HL-60/S4 treated with phorbol 12-myristate 13-acetate at 8.2 ng/mL for 4 days and 3 days (cell line): ENCODE data around the gene NUB1.

Experiments
- in situ Hi-C: fragments of 300-500 bp; cut with MboI; formaldehyde crosslinking; loops from 2 replicates; pipeline ENCODE4 v1.15.0; 2022; ENCODE audit warnings: low sequenced_read_pairs

NUB1 gene

GRCh38 chr7:151399906-151400305, 58.3 kb downstream of the NUB1 start:
- in situ Hi-C loops = no loop called here

GRCh38 chr7:151400626-151401315, 59.2 kb downstream of the NUB1 start:
- in situ Hi-C loops = no loop called here

DNA sequence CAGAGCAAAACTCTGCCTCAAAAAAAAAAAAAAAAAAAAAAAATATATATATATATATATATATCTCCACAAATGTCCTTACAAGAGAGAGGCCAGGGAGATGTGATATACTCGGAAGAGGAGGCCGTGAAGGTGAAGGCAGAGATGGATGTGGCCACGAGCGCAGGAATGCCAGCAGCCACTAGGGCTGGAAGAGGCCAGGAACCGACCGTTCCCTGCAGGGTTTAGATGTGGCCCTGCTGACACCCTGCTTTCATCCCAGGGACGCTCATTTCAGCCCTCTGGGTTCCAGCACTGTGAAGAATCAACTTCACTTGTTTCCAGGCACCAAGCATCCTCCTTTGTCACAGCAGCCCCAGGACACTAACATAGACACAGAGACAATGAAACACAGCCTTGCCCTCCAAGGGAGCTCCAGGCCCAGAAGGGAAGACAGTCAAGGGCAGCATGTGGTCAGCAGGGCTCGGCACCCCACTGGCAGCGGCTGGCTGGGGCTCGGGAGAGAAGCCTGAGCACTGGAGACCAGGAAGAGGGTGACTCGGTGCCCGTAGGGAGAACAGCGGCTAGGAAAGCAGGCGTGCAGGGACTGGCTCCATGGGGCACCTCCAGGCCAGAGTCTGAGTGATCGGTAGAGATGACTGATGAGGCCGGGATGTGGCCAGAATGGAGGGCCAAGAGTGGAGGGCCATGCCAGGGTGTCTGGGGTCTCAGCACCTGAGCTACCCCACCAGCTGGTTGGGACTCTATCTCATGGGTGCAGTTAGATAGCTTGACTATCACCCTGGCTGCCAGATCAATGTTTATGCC, 60.6 kb downstream of the NUB1 start:
- in situ Hi-C loops = no loop called here

GRCh38 chr7:151403764-151404163, 62.2 kb downstream of the NUB1 start:
- in situ Hi-C loops = no loop called here

DNA sequence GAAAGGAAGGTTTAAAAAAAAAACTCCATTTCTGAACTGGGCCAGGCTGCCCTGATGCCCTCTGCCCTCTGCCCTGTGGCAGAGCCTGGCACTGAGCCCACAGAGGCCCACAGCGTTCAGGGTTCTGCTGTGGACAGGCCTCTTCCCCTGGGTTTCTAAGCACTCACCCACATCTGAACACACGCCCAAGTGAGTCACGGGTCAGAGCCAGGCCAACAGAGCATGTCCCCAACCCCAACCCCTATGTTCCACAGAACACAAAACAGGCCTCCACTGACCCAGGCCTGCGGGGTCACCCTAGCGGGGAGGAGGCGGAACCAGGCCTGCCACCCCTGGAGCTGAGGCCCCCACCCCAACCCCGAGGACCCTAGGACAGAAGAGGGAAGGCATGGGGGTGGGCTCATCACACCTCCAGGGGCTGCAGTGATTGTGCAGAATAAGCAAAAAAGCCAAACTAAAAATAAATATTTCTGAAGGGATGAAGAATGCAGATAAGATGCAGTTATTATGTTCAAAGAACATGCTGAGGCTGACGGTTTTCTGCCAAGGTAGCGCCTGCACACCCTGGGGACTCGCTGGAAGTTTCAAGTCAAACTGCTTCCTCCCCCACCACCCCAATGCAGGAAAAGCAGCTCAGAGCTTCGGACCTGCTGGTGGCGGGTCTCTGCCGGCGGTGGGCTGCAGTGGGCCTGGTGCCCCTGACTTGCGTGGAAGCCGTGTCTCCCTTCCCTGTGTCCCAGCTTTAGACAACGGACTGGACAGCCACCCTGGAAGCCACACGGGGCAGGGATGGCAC, 62.8 kb downstream of the NUB1 start:
- in situ Hi-C loops = no loop called here

DNA sequence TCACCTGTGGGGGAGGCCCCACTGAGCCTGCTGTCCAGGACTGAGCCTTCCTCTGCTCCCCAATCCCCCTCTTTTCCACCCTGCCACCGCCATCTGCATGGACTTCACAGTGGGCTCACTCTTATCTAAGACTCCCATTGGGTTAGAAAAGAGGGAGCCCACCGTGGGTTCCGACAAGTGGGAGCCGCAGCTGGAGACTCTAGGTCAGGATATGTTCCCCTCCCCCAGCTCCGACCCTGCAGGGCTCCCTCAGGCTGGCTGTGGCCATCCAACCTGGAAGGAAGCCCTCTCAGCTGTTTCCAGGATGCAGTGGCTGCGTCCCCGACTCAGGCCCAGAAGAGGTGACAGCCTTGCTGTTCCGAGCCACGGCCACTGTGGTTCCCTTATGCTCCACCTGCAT, 63.4 kb downstream of the NUB1 start:
- in situ Hi-C loops = no loop called here

GRCh38 chr7:151405588-151405987, 64.0 kb downstream of the NUB1 start:
- in situ Hi-C loops = no loop called here

GRCh38 chr7:151406051-151406875, 64.7 kb downstream of the NUB1 start:
- in situ Hi-C loops = no loop called here

DNA sequence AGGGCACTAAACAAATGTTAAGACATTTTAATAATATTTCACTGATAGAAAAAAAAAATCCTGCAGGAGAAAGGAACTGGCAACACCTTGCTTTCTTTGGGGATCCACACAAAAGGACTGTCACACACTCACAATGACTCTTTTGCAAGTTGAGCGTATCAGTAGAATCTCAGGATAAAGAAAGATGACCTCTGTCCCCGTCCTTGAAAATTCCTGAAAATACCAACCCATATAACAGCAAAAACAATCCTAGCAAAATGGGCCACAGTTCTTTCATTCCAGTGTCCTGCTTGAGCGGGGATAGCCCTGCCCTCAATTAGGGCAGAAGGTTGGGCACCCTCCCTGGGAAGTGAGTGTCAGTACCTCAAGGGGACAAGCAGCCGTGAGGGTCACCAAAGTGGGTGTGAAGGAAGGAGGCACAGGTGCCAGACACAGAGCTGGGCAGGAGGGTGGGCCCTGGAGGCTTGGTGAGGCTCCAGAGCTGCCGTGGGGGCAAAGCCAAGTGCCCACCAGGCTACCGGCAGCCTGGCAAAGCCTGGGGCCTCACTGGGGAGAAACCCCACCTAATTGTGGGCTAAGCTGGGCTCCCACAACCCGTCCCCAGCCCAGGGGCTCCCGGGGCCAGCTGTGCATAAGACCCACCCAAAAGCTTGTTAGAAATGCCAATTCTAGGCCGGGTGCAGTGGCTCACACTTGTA, 65.4 kb downstream of the NUB1 start:
- in situ Hi-C loops = no loop called here

DNA sequence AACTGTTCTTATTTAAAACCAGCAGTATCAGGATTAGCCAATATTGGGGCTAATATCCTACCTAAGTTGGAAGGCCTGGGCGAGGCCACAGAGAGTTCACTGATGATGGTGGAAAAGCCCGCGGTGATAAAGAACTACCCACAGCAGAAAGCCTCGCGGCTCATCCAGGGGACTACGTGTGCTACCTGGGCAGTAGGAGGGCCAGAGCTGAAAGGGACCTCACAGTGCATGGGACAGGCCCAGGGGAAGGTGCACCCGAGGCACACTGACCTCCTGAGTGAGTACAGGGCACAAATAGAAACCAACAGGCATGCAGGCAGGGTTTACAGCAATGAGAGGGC, 66.9 kb downstream of the NUB1 start:
- in situ Hi-C loops = no loop called here

GRCh38 chr7:151408839-151409666, 67.4 kb downstream of the NUB1 start:
- in situ Hi-C loops = no loop called here

DNA sequence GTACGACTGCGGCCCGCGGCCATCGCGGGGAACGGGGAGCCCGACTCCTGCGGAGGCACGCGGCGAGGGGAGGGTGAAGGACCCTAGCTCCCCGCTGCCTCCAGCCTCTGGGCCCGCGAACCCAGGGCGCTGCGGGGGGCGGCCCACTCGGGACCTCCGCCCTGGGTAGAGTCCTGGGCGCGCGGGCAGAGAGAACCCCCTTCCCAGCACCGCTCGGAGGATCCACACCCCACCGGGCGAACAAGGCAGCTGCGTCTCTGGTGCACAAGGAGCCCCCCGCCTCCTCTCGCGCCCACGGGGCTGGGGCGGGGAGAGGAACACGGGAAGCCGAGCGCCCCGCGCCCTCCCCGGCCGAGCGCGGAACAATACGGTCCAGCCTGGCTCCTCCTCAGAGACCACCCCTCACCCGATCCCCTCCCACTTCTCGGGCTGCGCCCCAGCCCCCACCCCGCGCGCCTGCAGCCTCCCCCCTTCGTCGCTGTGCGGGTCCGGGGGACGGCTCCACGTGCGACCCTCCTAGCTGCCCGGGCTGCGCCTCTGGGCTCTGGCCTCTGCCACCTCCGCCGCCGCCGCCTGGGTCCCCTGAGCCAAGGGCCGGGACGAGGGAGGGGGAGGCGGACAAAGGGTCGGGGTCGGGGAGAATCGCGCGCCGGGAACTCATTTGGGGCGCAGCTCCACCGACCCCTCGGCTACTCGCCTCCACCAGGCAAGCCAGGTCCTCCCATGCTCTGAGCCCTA, 68.2 kb downstream of the NUB1 start, which contains the start of gene WDR86:
Gene WDR86, minus strand, starts transcription at position 372 of the 738 bp plus-strand sequence. CDS start 449 bp downstream, outside the sequence.
- in situ Hi-C loops = no loop called here

- in situ Hi-C loops = no loop called here
Observed at GRCh38 chr7:151410405-151411390, 69.1 kb downstream of the NUB1 start.

- in situ Hi-C loops = no loop called here
Observed at GRCh38 chr7:151411551-151411950, 69.9 kb downstream of the NUB1 start.

GRCh38 chr7:151412318-151412717, 70.7 kb downstream of the NUB1 start:
- in situ Hi-C loops = no loop called here

DNA sequence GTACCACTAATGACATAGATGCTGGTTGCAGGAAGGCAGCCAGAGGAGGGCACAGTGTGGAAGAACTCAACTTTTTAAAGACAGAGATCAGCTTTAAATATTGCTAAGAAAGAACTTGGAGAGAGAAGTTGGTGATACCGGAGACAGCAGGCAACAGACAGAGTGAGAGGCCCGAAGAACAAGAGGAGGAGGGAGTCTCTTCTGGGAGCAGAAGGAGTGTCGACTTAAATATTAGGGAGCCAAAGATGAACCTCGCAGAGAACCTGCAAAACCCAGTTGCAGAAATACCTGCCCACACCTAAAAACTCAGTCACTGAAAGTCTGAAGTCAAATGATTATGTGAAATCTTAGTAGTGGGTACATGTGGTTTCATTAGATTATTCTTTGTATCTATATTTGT, 71.6 kb downstream of the NUB1 start:
- in situ Hi-C loops = no loop called here

DNA sequence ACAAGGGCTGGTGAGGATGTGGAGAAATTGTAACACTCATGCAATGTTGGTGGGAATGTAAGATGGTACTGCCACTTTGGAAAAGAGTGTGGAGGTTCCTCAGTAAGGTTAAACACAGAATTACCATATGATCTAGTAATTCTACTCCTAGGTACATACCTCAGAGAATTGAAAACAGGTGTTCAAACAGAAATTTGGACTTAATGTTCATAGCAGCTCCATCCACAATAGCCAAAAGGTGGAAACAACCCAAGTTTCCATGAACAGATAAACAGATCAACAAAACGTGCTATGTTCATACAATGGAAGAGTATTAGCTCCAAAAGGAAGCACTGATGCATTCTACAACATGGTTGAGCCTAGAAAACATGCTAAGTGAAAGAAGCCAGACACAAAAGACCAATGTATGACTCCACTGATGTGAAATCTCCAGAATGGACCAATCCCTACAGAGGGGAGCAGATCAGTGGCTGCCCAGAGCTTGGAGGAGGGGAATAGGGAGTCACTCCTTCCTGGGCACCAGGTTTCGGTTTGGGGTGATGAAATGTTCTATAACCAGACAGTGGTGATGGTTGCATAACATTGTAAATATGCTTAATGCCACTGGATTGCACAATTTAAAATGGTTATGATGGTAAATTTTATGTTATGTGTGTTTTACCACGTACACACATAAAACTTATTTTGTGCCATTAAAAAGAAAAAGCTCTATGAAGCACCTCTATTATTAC, 73.9 kb downstream of the NUB1 start:
- in situ Hi-C loops = no loop called here
